Measurements from ENCODE around the gene SLC25A4. TPM values are rescaled to one million over a fixed set of nuclear protein-coding genes. Genes with fewer than 3 reads are reported as not detected.

The SLC25A4 gene
- total and polyA plus RNA-seq, 5 donors from 2014 or later = 2.5 to 8.8 (median 6.6) TPM

DNA sequence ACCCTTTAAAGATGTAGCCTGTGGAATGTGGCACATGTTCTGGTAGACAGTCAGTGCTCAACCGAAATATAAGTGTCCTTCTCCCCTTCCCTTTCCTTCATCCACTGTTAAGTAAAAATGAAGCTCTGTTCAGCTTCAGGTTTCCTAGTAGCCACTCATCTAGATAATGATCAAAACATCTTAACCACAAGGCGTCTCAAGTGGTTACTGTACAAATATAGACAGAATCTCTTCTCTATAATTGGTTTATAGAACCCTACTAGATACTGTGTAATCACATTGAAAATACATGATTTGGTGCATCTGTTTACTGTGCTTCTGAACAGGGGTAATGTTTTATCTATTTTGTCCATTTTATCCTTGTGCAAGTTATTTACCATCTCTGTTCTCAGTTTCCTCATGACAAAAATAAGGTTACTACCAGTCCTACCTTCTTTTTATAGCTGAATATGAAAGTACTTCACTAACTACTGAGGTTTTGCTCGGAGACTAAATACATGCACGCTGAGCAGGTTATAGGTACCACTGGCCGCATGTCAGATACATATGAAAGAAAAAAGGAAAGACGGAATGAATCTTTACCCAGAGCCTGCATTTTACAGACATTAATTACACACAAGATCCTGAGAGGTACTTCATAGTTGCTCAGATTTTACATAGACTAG, 20.3 kb upstream of the SLC25A4 start:
- Histone ChIP-seq H3K4me1 (ENCODE audit: control insufficient read depth, insufficient read depth, low read length, poor library complexity, severe bottlenecking) (peaks cover 7% of the 10 kb centered on the region), H3K27ac (ENCODE audit: insufficient read depth, low read length, poor library complexity, severe bottlenecking) (no peak overlapping the region), H3K27me3 (ENCODE audit: control insufficient read depth, insufficient read depth, low read length) (peaks cover 16% of the 10 kb centered on the region), H3K36me3 (ENCODE audit: control insufficient read depth, insufficient read depth, low read length) (no peaks in the 10 kb centered on the region), H3K9me3 (ENCODE audit: control insufficient read depth in 2 of 2, low read length in 2 of 2) (no peaks in the 10 kb centered on the region), H3K4me3 (ENCODE audit: low read depth, low read length) (no peak overlapping the region)
- H3K9me3 Mint-ChIP-seq = peaks cover 0 to 2% (median 0%) of the 10 kb centered on the region in 7 donors
- peaks cover 0 to 6% (median 4%) of the 10 kb centered on the region in 4 donors for H3K4me1 Mint-ChIP-seq
- H3K4me3 Mint-ChIP-seq = no peak overlapping the region
- ATAC-seq (ENCODE audit: low read depth in 2 of 2) (no peak), DNase-seq (no peak)
- H3K27me3 Mint-ChIP-seq = peaks cover 46% of the 10 kb centered on the region
- H3K27ac Mint-ChIP-seq = no peak overlapping the region
- no peaks in the 10 kb centered on the region for H3K36me3 Mint-ChIP-seq

DNA sequence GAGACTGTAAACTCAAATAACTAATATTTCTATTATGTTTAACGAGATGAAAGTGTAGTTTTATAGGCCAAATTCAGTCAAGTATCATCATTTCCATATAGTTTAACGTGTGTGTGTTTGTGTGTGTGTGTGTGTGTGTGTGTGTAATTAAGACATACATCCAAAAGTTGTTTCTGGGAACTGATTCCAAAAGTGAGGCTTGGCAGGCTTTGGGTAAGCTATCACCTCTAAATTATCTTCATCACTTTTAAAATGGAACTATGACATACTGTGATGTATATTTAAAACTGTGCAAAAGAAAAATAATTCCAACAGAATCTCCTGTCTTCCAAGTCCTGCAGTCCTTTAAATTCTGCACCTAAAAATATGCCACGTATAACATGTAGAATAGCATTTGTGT, 19.1 kb upstream of the SLC25A4 start:
- H3K9me3 ChIP-seq (ENCODE audit: control insufficient read depth in 2 of 2, low read length in 2 of 2) = no peaks in the 10 kb centered on the region
- H3K27me3 ChIP-seq (ENCODE audit: control insufficient read depth, insufficient read depth, low read length) = peaks cover 15% of the 10 kb centered on the region
- H3K27ac ChIP-seq (ENCODE audit: insufficient read depth, low read length, poor library complexity, severe bottlenecking) = no peak overlapping the region
- H3K4me1 ChIP-seq (ENCODE audit: control insufficient read depth, insufficient read depth, low read length, poor library complexity, severe bottlenecking) = peaks cover 16% of the 10 kb centered on the region
- ATAC-seq (ENCODE audit: low read depth in 2 of 2) (no peak), DNase-seq (no peak)
- no peak overlapping the region for H3K27ac Mint-ChIP-seq
- no peak overlapping the region for H3K4me3 ChIP-seq (ENCODE audit: low read depth, low read length)
- H3K27me3 Mint-ChIP-seq = peaks cover 56% of the 10 kb centered on the region
- H3K4me3 Mint-ChIP-seq = no peak overlapping the region
- no peaks in the 10 kb centered on the region for H3K36me3 Mint-ChIP-seq
- peaks cover 0 to 10% (median 7%) of the 10 kb centered on the region in 4 donors for H3K4me1 Mint-ChIP-seq
- H3K36me3 ChIP-seq (ENCODE audit: control insufficient read depth, insufficient read depth, low read length) = no peaks in the 10 kb centered on the region
- H3K9me3 Mint-ChIP-seq = peaks cover 0 to 2% (median 0%) of the 10 kb centered on the region in 7 donors

DNA sequence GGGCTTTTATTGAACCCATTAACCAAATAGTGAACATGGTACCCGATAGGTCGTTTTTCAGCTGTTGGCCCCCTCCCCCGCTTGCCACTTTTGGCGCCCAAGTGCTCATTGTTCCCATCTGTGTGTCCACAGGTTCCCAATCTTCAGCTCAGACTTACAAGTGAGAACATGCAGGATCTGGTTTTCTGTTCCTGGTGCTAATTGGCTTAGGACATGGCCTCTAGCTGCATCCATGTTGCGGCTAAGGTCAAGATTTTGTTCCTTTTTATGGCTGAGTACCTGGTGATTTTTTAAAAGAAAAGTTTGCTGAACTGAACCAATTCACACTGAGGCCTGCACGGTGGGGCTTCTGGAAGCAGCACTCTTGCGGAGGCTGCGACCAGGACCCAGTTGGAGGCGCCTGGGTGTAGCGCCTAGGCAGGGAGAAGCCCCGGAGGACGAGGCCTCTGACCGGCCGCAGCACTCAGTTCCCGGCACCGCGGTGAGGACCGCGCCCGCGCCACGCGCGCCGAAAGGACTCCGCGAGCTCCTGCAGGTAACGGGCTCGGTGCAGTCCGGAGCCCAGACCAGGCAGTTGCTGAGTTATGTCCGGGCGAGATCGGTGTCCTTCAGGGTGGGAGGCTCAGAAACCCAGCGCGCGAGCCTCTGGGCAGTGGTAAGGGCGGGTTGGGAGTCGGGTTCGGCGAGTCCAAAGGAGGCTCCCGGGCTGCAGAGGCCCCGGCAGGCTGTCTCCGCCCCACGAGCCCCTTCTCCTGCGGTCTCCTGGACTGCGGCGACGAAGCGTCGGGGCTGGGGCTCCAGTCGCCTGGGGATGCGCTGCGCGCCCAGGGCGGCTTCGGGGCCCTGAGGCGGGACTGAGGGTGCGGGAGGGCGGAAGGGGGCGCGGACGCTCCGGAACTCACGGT, 15.8 kb upstream of the SLC25A4 start:
- peaks cover 74% of the 10 kb centered on the region for H3K27me3 Mint-ChIP-seq
- H3K27ac Mint-ChIP-seq = peak overlapping the region in 1 of 3 donors; percentile 48
- Histone ChIP-seq H3K4me1 (ENCODE audit: control insufficient read depth, insufficient read depth, low read length, poor library complexity, severe bottlenecking) (peaks cover 17% of the 10 kb centered on the region), H3K36me3 (ENCODE audit: control insufficient read depth, insufficient read depth, low read length) (no peaks in the 10 kb centered on the region), H3K27ac (ENCODE audit: insufficient read depth, low read length, poor library complexity, severe bottlenecking) (no peak overlapping the region), H3K27me3 (ENCODE audit: control insufficient read depth, insufficient read depth, low read length) (peaks cover 14% of the 10 kb centered on the region), H3K9me3 (ENCODE audit: control insufficient read depth in 2 of 2, low read length in 2 of 2) (no peaks in the 10 kb centered on the region), H3K4me3 (ENCODE audit: low read depth, low read length) (no peak overlapping the region)
- H3K9me3 Mint-ChIP-seq = peaks cover 0 to 2% (median 0%) of the 10 kb centered on the region in 7 donors
- H3K4me1 Mint-ChIP-seq = peaks cover 0 to 12% (median 9%) of the 10 kb centered on the region in 4 donors
- no peak for DNase-seq
- no peaks in the 10 kb centered on the region for H3K36me3 Mint-ChIP-seq
- no peak for ATAC-seq (ENCODE audit: low read depth in 2 of 2)
- H3K4me3 Mint-ChIP-seq = peak overlapping the region in 2 of 4 donors; percentile 76 to 77

DNA sequence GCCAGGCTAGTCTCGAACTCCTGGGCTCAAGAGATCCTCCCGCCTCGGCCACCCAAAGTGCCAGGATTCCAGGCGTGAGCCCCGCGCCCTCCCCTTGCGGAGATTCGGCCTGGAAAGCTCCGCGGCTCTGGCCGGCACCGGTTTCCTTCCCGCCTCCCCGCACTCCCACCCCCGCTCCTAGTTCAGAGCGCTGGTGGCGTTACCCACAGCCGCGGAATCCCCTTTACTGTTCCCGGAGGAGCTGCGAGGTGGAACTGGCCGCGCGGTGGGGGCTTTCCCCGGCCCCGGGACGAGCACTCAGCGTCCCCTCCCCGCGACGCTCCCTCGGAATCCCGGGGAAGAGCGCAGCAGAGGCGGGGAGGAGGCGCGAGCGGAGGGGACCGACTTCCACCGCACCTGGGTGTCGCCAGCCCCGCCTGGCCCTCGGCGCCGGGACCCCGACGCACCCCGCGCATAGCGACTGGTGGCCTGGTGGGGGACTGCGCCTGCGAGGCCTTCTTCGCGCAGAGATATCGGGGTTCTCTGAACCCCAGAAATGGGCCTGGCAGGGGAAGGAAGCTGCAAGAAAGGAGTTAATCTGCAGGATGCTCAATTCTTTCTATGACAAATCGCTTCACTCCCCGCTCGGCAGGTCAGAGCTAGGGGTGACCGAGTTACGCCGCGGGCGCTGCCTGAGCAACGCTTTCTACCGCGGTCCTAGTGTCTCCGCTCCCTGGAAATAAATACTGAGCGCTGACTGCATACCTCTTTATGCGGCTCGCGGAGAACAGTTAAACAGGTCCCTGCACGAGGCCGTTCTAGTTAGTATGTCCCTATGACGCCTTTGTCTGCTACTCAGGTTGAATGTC, 14.6 kb upstream of the SLC25A4 start:
- peaks cover 71% of the 10 kb centered on the region for H3K27me3 Mint-ChIP-seq
- no peaks in the 10 kb centered on the region for H3K36me3 Mint-ChIP-seq
- peak overlapping the region; percentile 51 for H3K4me3 ChIP-seq (ENCODE audit: low read depth, low read length)

DNA sequence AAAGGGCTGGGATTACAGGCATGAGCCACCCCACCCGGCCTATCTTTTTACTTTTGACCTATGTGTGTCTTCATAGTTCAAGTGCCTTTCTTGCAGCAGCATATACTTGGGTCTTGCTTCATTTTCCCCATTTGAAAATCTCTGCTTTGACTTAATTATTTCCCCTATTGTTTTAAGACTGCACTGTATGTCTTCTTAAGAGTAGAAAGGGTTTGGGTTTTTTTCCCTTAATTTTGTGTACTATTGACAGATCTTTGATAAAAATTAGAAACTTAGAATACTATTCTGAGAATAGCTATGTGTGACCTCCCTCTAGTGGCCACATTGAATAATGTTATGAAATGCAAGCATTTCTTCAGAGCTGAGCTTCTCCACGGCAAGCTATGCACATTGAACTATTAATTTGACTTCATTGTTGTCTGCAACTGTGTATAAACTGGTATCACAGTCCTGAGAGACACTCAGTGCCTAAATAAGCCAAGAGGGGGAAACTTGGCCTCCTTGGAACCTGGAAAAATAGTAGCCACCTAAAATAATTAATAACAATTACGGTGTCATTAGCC, 8.7 kb upstream of the SLC25A4 start:
- H3K4me3 Mint-ChIP-seq = no peak overlapping the region
- Histone ChIP-seq H3K9me3 (ENCODE audit: control insufficient read depth in 2 of 2, low read length in 2 of 2) (no peaks in the 10 kb centered on the region), H3K27me3 (ENCODE audit: control insufficient read depth, insufficient read depth, low read length) (peaks cover 10% of the 10 kb centered on the region), H3K36me3 (ENCODE audit: control insufficient read depth, insufficient read depth, low read length) (no peaks in the 10 kb centered on the region), H3K4me3 (ENCODE audit: low read depth, low read length) (no peak overlapping the region), H3K27ac (ENCODE audit: insufficient read depth, low read length, poor library complexity, severe bottlenecking) (no peak overlapping the region), H3K4me1 (ENCODE audit: control insufficient read depth, insufficient read depth, low read length, poor library complexity, severe bottlenecking) (no peaks in the 10 kb centered on the region)
- H3K4me1 Mint-ChIP-seq = peaks cover 0 to 8% (median 6%) of the 10 kb centered on the region in 4 donors
- H3K36me3 Mint-ChIP-seq = no peaks in the 10 kb centered on the region
- H3K27me3 Mint-ChIP-seq = peaks cover 62% of the 10 kb centered on the region
- no peak overlapping the region for H3K27ac Mint-ChIP-seq
- peak in 2 of 3 donors; percentile 53 to 65 for DNase-seq
- H3K9me3 Mint-ChIP-seq = peaks cover 0 to 1% (median 0%) of the 10 kb centered on the region in 7 donors
- ATAC-seq (ENCODE audit: low read depth in 2 of 2) = peak; percentile 52 to 63

More for the DNA sequence above, 14.6 kb upstream of the SLC25A4 start:
- H3K27me3 ChIP-seq (ENCODE audit: control insufficient read depth, insufficient read depth, low read length) = peaks cover 11% of the 10 kb centered on the region
- no peak overlapping the region for H3K27ac ChIP-seq (ENCODE audit: insufficient read depth, low read length, poor library complexity, severe bottlenecking)
- no peak overlapping the region for H3K27ac Mint-ChIP-seq
- peak overlapping the region; percentile 68 to 84 (median 78) for H3K4me3 Mint-ChIP-seq
- peaks cover 0 to 2% (median 0%) of the 10 kb centered on the region in 7 donors for H3K9me3 Mint-ChIP-seq
- DNase-seq (peak in 2 of 3 donors; percentile 15 to 47), ATAC-seq (ENCODE audit: low read depth in 2 of 2) (peak; percentile 56 to 63)
- H3K9me3 ChIP-seq (ENCODE audit: control insufficient read depth in 2 of 2, low read length in 2 of 2) = no peaks in the 10 kb centered on the region
- H3K4me1 ChIP-seq (ENCODE audit: control insufficient read depth, insufficient read depth, low read length, poor library complexity, severe bottlenecking) = peaks cover 17% of the 10 kb centered on the region
- no peaks in the 10 kb centered on the region for H3K36me3 ChIP-seq (ENCODE audit: control insufficient read depth, insufficient read depth, low read length)
- peaks cover 0 to 10% (median 5%) of the 10 kb centered on the region in 4 donors for H3K4me1 Mint-ChIP-seq

DNA sequence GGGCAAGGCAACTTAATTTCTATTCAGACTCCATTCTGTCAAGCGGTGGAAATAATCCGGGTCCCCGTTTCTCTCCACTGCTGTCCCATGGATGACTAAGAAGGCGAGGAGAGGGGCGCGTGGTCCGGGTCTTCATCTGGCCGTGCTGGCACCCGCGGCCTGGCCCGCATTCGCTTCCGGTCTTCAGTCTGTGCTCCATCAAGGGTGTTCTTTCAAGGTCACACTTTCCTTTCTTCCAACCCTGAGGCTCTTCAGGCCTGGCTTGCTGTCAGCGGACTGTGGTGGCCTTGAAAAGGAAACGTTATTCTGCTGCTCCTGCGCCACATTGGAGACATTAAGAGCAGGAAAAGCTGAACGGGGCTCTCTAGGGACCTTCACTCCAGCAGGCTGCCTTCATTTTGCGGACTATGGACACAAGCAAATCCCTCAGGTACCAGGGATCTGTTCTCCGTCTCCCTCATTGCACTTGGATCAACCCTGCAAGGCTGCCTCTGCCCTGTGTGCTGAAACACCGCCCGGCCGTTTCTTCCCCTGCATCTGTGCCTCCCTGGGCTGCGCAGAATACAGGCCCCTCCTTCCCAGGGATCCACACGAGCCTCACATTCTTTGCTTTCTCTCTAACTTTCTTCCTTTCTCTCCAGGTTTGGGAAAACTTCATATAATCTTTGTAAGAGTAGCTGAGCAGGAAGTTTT, 5.7 kb upstream of the SLC25A4 start:
- Mint-ChIP-seq H3K4me1 (peaks cover 2 to 10% (median 8%) of the 10 kb centered on the region in 4 donors), H3K9me3 (peaks cover 0 to 1% (median 0%) of the 10 kb centered on the region in 7 donors), H3K27me3 (peaks cover 59% of the 10 kb centered on the region), H3K27ac (no peak overlapping the region), H3K4me3 (no peak overlapping the region), H3K36me3 (no peaks in the 10 kb centered on the region)
- Histone ChIP-seq H3K27ac (ENCODE audit: insufficient read depth, low read length, poor library complexity, severe bottlenecking) (no peak overlapping the region), H3K4me3 (ENCODE audit: low read depth, low read length) (no peak overlapping the region), H3K9me3 (ENCODE audit: control insufficient read depth in 2 of 2, low read length in 2 of 2) (no peaks in the 10 kb centered on the region), H3K36me3 (ENCODE audit: control insufficient read depth, insufficient read depth, low read length) (no peaks in the 10 kb centered on the region), H3K4me1 (ENCODE audit: control insufficient read depth, insufficient read depth, low read length, poor library complexity, severe bottlenecking) (peaks cover 3% of the 10 kb centered on the region), H3K27me3 (ENCODE audit: control insufficient read depth, insufficient read depth, low read length) (peaks cover 22% of the 10 kb centered on the region)
- ATAC-seq (ENCODE audit: low read depth in 2 of 2) (no peak), DNase-seq (no peak)
